ENCODE results near the gene GRM5.

DNA sequence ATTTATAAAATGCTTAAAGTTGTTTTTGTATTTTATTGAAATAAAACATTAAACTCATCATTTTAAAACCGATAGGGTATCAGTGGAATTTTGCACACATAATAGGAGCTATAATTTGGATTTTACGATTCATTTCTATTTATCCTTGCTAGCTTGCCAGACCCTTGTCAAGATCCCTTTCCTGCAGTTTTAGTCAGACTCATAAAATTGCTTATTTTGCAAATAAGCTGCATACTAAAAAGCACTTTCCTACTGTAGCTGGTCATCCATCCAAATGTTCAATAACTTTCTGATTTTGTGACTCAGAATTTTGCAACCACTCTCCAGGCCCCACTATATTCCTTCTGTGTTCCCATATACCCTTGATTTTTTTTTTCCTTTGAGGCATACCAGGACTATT, 489.0 kb downstream of the GRM5 start:
- TF ChIP-seq, protein P1, sequence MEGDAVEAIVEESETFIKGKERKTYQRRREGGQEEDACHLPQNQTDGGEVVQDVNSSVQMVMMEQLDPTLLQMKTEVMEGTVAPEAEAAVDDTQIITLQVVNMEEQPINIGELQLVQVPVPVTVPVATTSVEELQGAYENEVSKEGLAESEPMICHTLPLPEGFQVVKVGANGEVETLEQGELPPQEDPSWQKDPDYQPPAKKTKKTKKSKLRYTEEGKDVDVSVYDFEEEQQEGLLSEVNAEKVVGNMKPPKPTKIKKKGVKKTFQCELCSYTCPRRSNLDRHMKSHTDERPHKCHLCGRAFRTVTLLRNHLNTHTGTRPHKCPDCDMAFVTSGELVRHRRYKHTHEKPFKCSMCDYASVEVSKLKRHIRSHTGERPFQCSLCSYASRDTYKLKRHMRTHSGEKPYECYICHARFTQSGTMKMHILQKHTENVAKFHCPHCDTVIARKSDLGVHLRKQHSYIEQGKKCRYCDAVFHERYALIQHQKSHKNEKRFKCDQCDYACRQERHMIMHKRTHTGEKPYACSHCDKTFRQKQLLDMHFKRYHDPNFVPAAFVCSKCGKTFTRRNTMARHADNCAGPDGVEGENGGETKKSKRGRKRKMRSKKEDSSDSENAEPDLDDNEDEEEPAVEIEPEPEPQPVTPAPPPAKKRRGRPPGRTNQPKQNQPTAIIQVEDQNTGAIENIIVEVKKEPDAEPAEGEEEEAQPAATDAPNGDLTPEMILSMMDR (IDR thresholded peaks at IDR 0.05) = no peak
- TF ChIP-seq POLR2A (IDR thresholded peaks at IDR 0.05) (no peak), EP300 (IDR thresholded peaks at IDR 0.05; ENCODE audit: low read depth) (no peak), POLR2AphosphoS5 (IDR thresholded peaks at IDR 0.05) (no peak)

All from transverse colon (tissue), 4 donors.